ENCODE measurements around the gene NACC1.

GRCh38 chr19:13119627-13120026 is 1.6 kb downstream of the NACC1 start:
- TF ChIP-seq ZFX (IDR thresholded peaks at IDR 0.05), result no peak
- TF ChIP-seq CTCF (conservative IDR thresholded peaks at IDR 0.05), result no peak
